Measurements from ENCODE around the gene MAGI1.

- TF ChIP-seq CTCF (IDR thresholded peaks at IDR 0.05) (no peak), POLR2A (IDR thresholded peaks at IDR 0.05) (no peak)
Observed at GRCh38 chr3:65963787-65964677, 74.7 kb downstream of the MAGI1 start.

Data from lower leg skin (tissue), 3 donors.